ENCODE measurements around the gene ABCA10.

GRCh38 chr17:69150333-69150732 is 78.3 kb downstream of the ABCA10 start:
- TF ChIP-seq CTCF (IDR thresholded peaks at IDR 0.05) (no peak), POLR2A (IDR thresholded peaks at IDR 0.05) (no peak), POLR2AphosphoS5 (IDR thresholded peaks at IDR 0.05) (no peak)
